ENCODE measurements around the gene AQR.

- TF ChIP-seq, protein P1, sequence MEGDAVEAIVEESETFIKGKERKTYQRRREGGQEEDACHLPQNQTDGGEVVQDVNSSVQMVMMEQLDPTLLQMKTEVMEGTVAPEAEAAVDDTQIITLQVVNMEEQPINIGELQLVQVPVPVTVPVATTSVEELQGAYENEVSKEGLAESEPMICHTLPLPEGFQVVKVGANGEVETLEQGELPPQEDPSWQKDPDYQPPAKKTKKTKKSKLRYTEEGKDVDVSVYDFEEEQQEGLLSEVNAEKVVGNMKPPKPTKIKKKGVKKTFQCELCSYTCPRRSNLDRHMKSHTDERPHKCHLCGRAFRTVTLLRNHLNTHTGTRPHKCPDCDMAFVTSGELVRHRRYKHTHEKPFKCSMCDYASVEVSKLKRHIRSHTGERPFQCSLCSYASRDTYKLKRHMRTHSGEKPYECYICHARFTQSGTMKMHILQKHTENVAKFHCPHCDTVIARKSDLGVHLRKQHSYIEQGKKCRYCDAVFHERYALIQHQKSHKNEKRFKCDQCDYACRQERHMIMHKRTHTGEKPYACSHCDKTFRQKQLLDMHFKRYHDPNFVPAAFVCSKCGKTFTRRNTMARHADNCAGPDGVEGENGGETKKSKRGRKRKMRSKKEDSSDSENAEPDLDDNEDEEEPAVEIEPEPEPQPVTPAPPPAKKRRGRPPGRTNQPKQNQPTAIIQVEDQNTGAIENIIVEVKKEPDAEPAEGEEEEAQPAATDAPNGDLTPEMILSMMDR (IDR thresholded peaks at IDR 0.05): no peak
- no peak for TF ChIP-seq POLR2A (IDR thresholded peaks at IDR 0.05)
Observed at GRCh38 chr15:34976743-34977142, 7.2 kb upstream of the AQR start.

Measured in ovary (tissue), 3 donors.